SK-N-SH (cell line): ENCODE data around the gene SLC2A11. TPM values are rescaled to one million over a fixed set of nuclear protein-coding genes. Genes with fewer than 3 reads are reported as not detected.

Experiments
- CTCF ChIA-PET: fragments of 300-600, 350-600 bp; formaldehyde crosslinking; extraction: SDS; loops from one replicate; lab custom pipeline; 2021; lab: Yijun Ruan, JAX
- POLR2A ChIA-PET: fragments of 350-600 bp; sonication (Branson Sonifier 250); formaldehyde crosslinking; extraction: SDS; loops from one replicate; lab custom pipeline; 2020; ENCODE audit warnings: antibody characterized with exemption, inconsistent platforms; lab: Yijun Ruan, JAX
- DNase-seq: peaks from one replicate; pipeline ENCODE4 v3.0.0; 2012
- H2AFZ ChIP-seq: fragments of 200-600 bp; sonication (generic); 2 replicates; pipeline ENCODE4 v1.8.1; 2016; ENCODE audit warnings: antibody characterized with exemption, mild to moderate bottlenecking, low read depth
- H3F3A ChIP-seq: fragments of 200-600 bp; sonication (generic); replicated peaks from 2 replicates; pipeline ENCODE3; 2016; ENCODE audit warnings: antibody characterized with exemption, mild to moderate bottlenecking; ENCODE audit not compliant: insufficient read depth
- H3K27ac ChIP-seq, 2 experiments: fragments of 200-500 bp in 1 of 2; fragments of 200-600 bp in 1 of 2; sonication (Bioruptor generic) in 1 of 2; sonication (generic), shearing (Covaris generic) in 1 of 2; 2 replicates each; pipeline versions ENCODE4 v1.5.1 to v1.6.1; 2014 to 2016; ENCODE audit warnings: low read depth in 2 of 2, inconsistent platforms in 1 of 2, low read length in 1 of 2, mild to moderate bottlenecking in 1 of 2, mixed read lengths in 1 of 2
- H3K27me3 ChIP-seq: fragments of 200-600 bp; sonication (generic), shearing (Covaris generic); 2 replicates; pipeline ENCODE4 v1.6.1; 2016; ENCODE audit warnings: mixed run types; ENCODE audit not compliant: insufficient read depth
- H3K36me3 ChIP-seq, 2 experiments: fragments of 200-500 bp in 1 of 2; fragments of 200-600 bp in 1 of 2; sonication (Bioruptor generic) in 1 of 2; sonication (generic) in 1 of 2; replicated peaks in 1 of 2; 2 replicates each; pipeline versions ENCODE3 to v1.5.1; 2014 to 2016; ENCODE audit warnings: low read length in 1 of 2, mild to moderate bottlenecking in 1 of 2; ENCODE audit not compliant: insufficient read depth in 2 of 2, control insufficient read depth in 1 of 2
- H3K4me1 ChIP-seq, 2 experiments: fragments of 200-500 bp in 1 of 2; fragments of 200-600 bp in 1 of 2; sonication (Bioruptor generic) in 1 of 2; sonication (generic), shearing (Covaris generic) in 1 of 2; 2 replicates each; pipeline versions ENCODE4 v1.5.1 to v1.6.1; 2014 to 2016; ENCODE audit warnings: low read depth in 1 of 2, low read length in 1 of 2, mixed run types in 1 of 2; ENCODE audit not compliant: insufficient read depth in 2 of 2, control insufficient read depth in 1 of 2
- H3K4me2 ChIP-seq: fragments of 200-600 bp; sonication (generic), shearing (Covaris generic); 2 replicates; pipeline ENCODE4 v1.6.1; 2017; ENCODE audit warnings: mixed run types
- H3K4me3 ChIP-seq, 2 experiments: fragments of 200-500 bp in 1 of 2; fragments of 200-600 bp in 1 of 2; sonication (Bioruptor generic) in 1 of 2; sonication (generic), shearing (Covaris generic) in 1 of 2; 2 replicates each; pipeline versions ENCODE4 v1.5.1 to v1.8.1; 2014 to 2016; ENCODE audit warnings: low read depth in 2 of 2, inconsistent platforms in 1 of 2, low read length in 1 of 2, mild to moderate bottlenecking in 1 of 2, mixed read lengths in 1 of 2, moderate library complexity in 1 of 2
- H3K79me2 ChIP-seq: fragments of 200-600 bp; sonication (generic); 2 replicates; pipeline ENCODE4 v1.8.1; 2017; ENCODE audit warnings: mild to moderate bottlenecking; ENCODE audit not compliant: insufficient read depth
- H3K9ac ChIP-seq: fragments of 200-600 bp; sonication (generic); 2 replicates; pipeline ENCODE4 v1.6.1; 2017; ENCODE audit warnings: mixed run types
- H3K9me2 ChIP-seq: fragments of 200-600 bp; sonication (generic); 2 replicates; pipeline ENCODE4 v1.6.1; 2017; ENCODE audit warnings: mixed run types
- H3K9me3 ChIP-seq: fragments of 200-600 bp; sonication (generic); 2 replicates; pipeline ENCODE4 v1.6.1; 2017; ENCODE audit warnings: mixed run types, mild to moderate bottlenecking, moderate library complexity
- H4K20me1 ChIP-seq: fragments of 200-600 bp; sonication (generic); 2 replicates; pipeline ENCODE4 v1.6.1; 2017; ENCODE audit warnings: mild to moderate bottlenecking, mixed run types; ENCODE audit not compliant: insufficient read depth
- CTCF ChIP-seq: fragments of 200-600 bp; sonication (generic); IDR thresholded peaks from 2 replicates; pipeline ENCODE4 v1.6.1; 2017; ENCODE audit warnings: antibody characterized with exemption, mild to moderate bottlenecking, moderate library complexity
- EP300 ChIP-seq, 2 experiments: IDR thresholded peaks; 2 replicates each; pipeline versions ENCODE4 v1.4.0 to v1.6.1; 2012; ENCODE audit warnings: borderline replicate concordance in 1 of 2, low read depth in 1 of 2, low read length in 1 of 2
- FOXM1 ChIP-seq: IDR thresholded peaks from 2 replicates; pipeline ENCODE4 v1.4.0; 2012; ENCODE audit warnings: low read depth, mild to moderate bottlenecking
- GABPA ChIP-seq: IDR thresholded peaks from 2 replicates; pipeline ENCODE4 v1.4.0; 2012; ENCODE audit warnings: low read depth, mild to moderate bottlenecking
- IRF3 ChIP-seq: fragments of 150-350 bp; IDR thresholded peaks from 2 replicates; pipeline ENCODE4 v1.6.1; 2016; ENCODE audit warnings: mild to moderate bottlenecking, low read depth, low read length
- PBX3 ChIP-seq: IDR thresholded peaks from 2 replicates; pipeline ENCODE4; 2012
- POLR2AphosphoS5 ChIP-seq: IDR thresholded peaks from 2 replicates; pipeline ENCODE4 v1.6.1; 2012; ENCODE audit warnings: low read depth, low read length
- RAD21 ChIP-seq: IDR thresholded peaks from 2 replicates; pipeline ENCODE4 v1.6.1; 2012; ENCODE audit warnings: mild to moderate bottlenecking, low read length
- RCOR1 ChIP-seq: fragments of 150-350 bp; IDR thresholded peaks from 2 replicates; pipeline ENCODE4 v1.6.1; 2017; ENCODE audit warnings: antibody characterized with exemption, low read length
- REST ChIP-seq: IDR thresholded peaks from 2 replicates; pipeline ENCODE4 v1.6.1; 2012; ENCODE audit warnings: mild to moderate bottlenecking, low read depth, low read length, moderate library complexity
- SIN3A ChIP-seq: IDR thresholded peaks from 2 replicates; pipeline ENCODE4 v1.6.1; 2012; ENCODE audit warnings: low read depth, mild to moderate bottlenecking, low read length, moderate library complexity, borderline replicate concordance
- TAF1 ChIP-seq: IDR thresholded peaks from 2 replicates; pipeline ENCODE4 v1.6.1; 2012; ENCODE audit warnings: low read depth, mild to moderate bottlenecking, low read length, moderate library complexity, borderline replicate concordance
- USF1 ChIP-seq: IDR thresholded peaks from 2 replicates; pipeline ENCODE4 v1.4.0; 2012; ENCODE audit warnings: low read depth, borderline replicate concordance
- YY1 ChIP-seq: IDR thresholded peaks from 2 replicates; pipeline ENCODE4 v1.4.0; 2012; ENCODE audit warnings: low read depth, mild to moderate bottlenecking
- WGBS: methylation state at CpG from one replicate; pipeline ENCODE4 v1.1.6; 2017; ENCODE audit warnings: low lambda C conversion rate; 5-methylcytosine and 5-hydroxymethylcytosine counted together
- polyA plus RNA-seq, 3 experiments: library from polyadenylated mRNA; depleted of rRNA; stranded (reverse); fragments of >200 nt; gene quantifications; 2 replicates each; pipeline ENCODE4 v1.2.3, GENCODE V29; 2012

SLC2A11 gene
- polyA plus RNA-seq, 1 of the 3 experiments (the other 2 are of a cell fraction), result 21.8 TPM

GRCh38 chr22:23910496-23911190, 53.0 kb downstream of the SLC2A11 start:
- Histone ChIP-seq H3K9me3 (no peaks in the 10 kb centered on the region), H3K9me2 (no peaks in the 10 kb centered on the region), H4K20me1 (no peaks in the 10 kb centered on the region), H3K27ac (no peak overlapping the region), H3F3A (peaks cover 12% of the 10 kb centered on the region), H3K9ac (no peak overlapping the region), H3K79me2 (no peaks in the 10 kb centered on the region), H3K27me3 (no peaks in the 10 kb centered on the region), H3K36me3 (no peaks in the 10 kb centered on the region), H3K4me1 (peaks cover 0 to 9% of the 10 kb centered on the region in 2 experiments; a peak in 2 of 4 replicates), H2AFZ (no peak overlapping the region), H3K4me3 (no peak overlapping the region), H3K4me2 (no peak overlapping the region)
- WGBS, result 43% methylated on average over 3 of the region's 3 CpGs
- POLR2A ChIA-PET, result no interaction called here
- CTCF ChIA-PET, result interaction anchor here (0.8 to 3.6 kb wide), 3 partner anchors 8 to 49 kb away, joined by 3 to 21 read pairs (median 4); partner anchors contain the start of gene MIF
- no peak for TF ChIP-seq RAD21
- no peak for TF ChIP-seq FOXM1
- no peak for TF ChIP-seq GABPA
- no peak for TF ChIP-seq SIN3A
- TF ChIP-seq USF1, result no peak
- no peak for DNase-seq

GRCh38 chr22:23911318-23911980, 53.8 kb downstream of the SLC2A11 start:
- Histone ChIP-seq H3K4me1 (peaks cover 0 to 9% of the 10 kb centered on the region in 2 experiments; a peak in 2 of 4 replicates), H3K9me2 (no peaks in the 10 kb centered on the region), H3K4me2 (no peak overlapping the region)
- WGBS, result 89% methylated on average over 12 of the region's 12 CpGs
- TF ChIP-seq REST (no peak), POLR2AphosphoS5 (no peak), CTCF (no peak), TAF1 (no peak), YY1 (no peak), GABPA (no peak), PBX3 (no peak), EP300 (IDR thresholded peaks at IDR 0.05; ENCODE audit: borderline replicate concordance in 1 of 2, low read depth in 1 of 2, low read length in 1 of 2) (no peak), RCOR1 (no peak), IRF3 (no peak), SIN3A (no peak)
- TF ChIP-seq, all 33 proteins: peak for 0
- H3K4me3 ChIP-seq, result no peak overlapping the region
- H3K9ac ChIP-seq, result no peak overlapping the region
- H3K79me2 ChIP-seq, result no peaks in the 10 kb centered on the region
- H3K36me3 ChIP-seq, result no peaks in the 10 kb centered on the region
- CTCF ChIA-PET, result interaction anchor here (0.8 to 1.8 kb wide), 4 partner anchors 9 to 62 kb away, joined by 3 to 6 read pairs (median 4); no protein-coding TSS in a partner anchor
- no peak for DNase-seq
- peaks cover 14% of the 10 kb centered on the region for H3F3A ChIP-seq
- H3K9me3 ChIP-seq, result no peaks in the 10 kb centered on the region
- H4K20me1 ChIP-seq, result no peaks in the 10 kb centered on the region
- no peak overlapping the region for H2AFZ ChIP-seq
- H3K27me3 ChIP-seq, result no peaks in the 10 kb centered on the region
- no peak overlapping the region for H3K27ac ChIP-seq
- POLR2A ChIA-PET, result interaction anchor here (2.6 kb wide), 1 partner anchor 17 kb away, joined by 15 read pairs; the partner anchor contains the start of gene MIF
